GM12878 (cell line): ENCODE results near the gene NUDT9. TPM values are rescaled to one million over a fixed set of nuclear protein-coding genes. Genes with fewer than 3 reads are reported as not detected.

Source experiments
- ATAC-seq: fragments of 200-7000 bp; cut with Tn5 transposase; 3 replicates; pipeline ENCODE4 v1.9.1; 2020; ENCODE audit warnings: mild to moderate bottlenecking, moderate library complexity
- BruUV-seq: library from RNA; stranded (reverse); fragments of 400-500 nt; replicated peaks from 2 replicates; lab custom pipeline; 2021; lab: Mats Ljungman, UMichigan
- CTCF ChIA-PET: fragments of 300-600 bp; sonication (Branson Sonifier 250); formaldehyde crosslinking; extraction: SDS; loops from one replicate; lab custom pipeline; 2021; ENCODE audit warnings: inconsistent platforms; lab: Yijun Ruan, JAX
- POLR2A ChIA-PET: fragments of 350-600 bp; formaldehyde crosslinking; extraction: SDS; loops from one replicate; lab custom pipeline; 2021; ENCODE audit warnings: inconsistent platforms; lab: Charles Lee
- RAD21 ChIA-PET: fragments of 300-600 bp; sonication (Branson Sonifier 250); formaldehyde crosslinking; loops from one replicate; lab custom pipeline; 2023; ENCODE audit warnings: antibody characterized with exemption; ENCODE audit not compliant: unreplicated experiment; lab: Charles Lee
- SMC1A ChIA-PET: fragments of 300-600 bp; sonication (Branson Sonifier 250); formaldehyde crosslinking; loops from one replicate; lab custom pipeline; 2023; ENCODE audit not compliant: unreplicated experiment, uncharacterized antibody; lab: Charles Lee
- DNase-seq: peaks from one replicate; pipeline ENCODE4 v3.0.0-alpha.2; 2011; ENCODE audit warnings: low read depth, low spot score
- FAIRE-seq: peaks from 3 replicates; lab custom pipeline; 2011; peaks lifted over from hg19 to GRCh38; lab: Jason Lieb, UNC
- H2AFZ ChIP-seq: 2 replicates; pipeline ENCODE4 v1.6.0; 2011; ENCODE audit warnings: low read depth, low read length, control low read depth; ENCODE audit not compliant: control insufficient read depth
- H3K27ac ChIP-seq: 2 replicates; pipeline ENCODE4 v1.5.1; 2011; ENCODE audit warnings: control low read depth; ENCODE audit not compliant: control insufficient read depth, insufficient read depth
- H3K27me3 ChIP-seq, 2 experiments: replicated peaks in 1 of 2; 2 replicates each; pipeline versions ENCODE4 v1.6.0 to v1.6.1; 2011; ENCODE audit warnings: low read length in 1 of 2; ENCODE audit not compliant: control insufficient read depth in 2 of 2, insufficient read depth in 2 of 2
- H3K36me3 ChIP-seq, 2 experiments: 2 replicates each; pipeline ENCODE4 v1.5.1; 2011; ENCODE audit warnings: low read length in 1 of 2; ENCODE audit not compliant: control insufficient read depth in 2 of 2, insufficient read depth in 2 of 2
- H3K4me1 ChIP-seq: 2 replicates; pipeline ENCODE4 v1.6.1; 2011; ENCODE audit warnings: mild to moderate bottlenecking, low read length, moderate library complexity, mixed read lengths; ENCODE audit not compliant: control insufficient read depth, insufficient read depth
- H3K4me2 ChIP-seq: 2 replicates; pipeline ENCODE4 v1.6.0; 2011; ENCODE audit warnings: control low read depth; ENCODE audit not compliant: control insufficient read depth, insufficient read depth
- H3K4me3 ChIP-seq: fragments of 200-600 bp; sonication (generic); 2 replicates; pipeline ENCODE4 v1.5.1; 2016
- H3K79me2 ChIP-seq: 2 replicates; pipeline ENCODE4 v1.6.0; 2011; ENCODE audit warnings: low read length; ENCODE audit not compliant: control insufficient read depth, insufficient read depth
- H3K9ac ChIP-seq: 2 replicates; pipeline ENCODE4 v1.8.0; 2011; ENCODE audit warnings: low read length, control low read depth, mixed read lengths; ENCODE audit not compliant: control insufficient read depth, insufficient read depth
- H3K9me3 ChIP-seq: replicated peaks from 3 replicates; pipeline ENCODE4 v1.5.1; 2011; ENCODE audit warnings: mild to moderate bottlenecking, low read length; ENCODE audit not compliant: control insufficient read depth, insufficient read depth
- H4K20me1 ChIP-seq: 2 replicates; pipeline ENCODE4 v1.6.0; 2011; ENCODE audit not compliant: control insufficient read depth, insufficient read depth
- CBFB ChIP-seq: IDR thresholded peaks from 2 replicates; pipeline ENCODE4 v1.6.1; 2016; ENCODE audit warnings: antibody characterized with exemption, low read depth
- EP300 ChIP-seq, 2 experiments: fragments of 150-350 bp in 1 of 2; IDR thresholded peaks; 2 replicates each; pipeline ENCODE4 v1.6.1; 2011 to 2012; ENCODE audit warnings: low read depth in 2 of 2, low read length in 2 of 2, borderline replicate concordance in 1 of 2, improper control_type of control experiment in 1 of 2, inconsistent platforms in 1 of 2; ENCODE audit not compliant: control insufficient read depth in 1 of 2
- FOXK2 ChIP-seq: fragments of 450-650 bp; IDR thresholded peaks from 2 replicates; pipeline ENCODE4 v1.6.1; 2017; ENCODE audit warnings: mild to moderate bottlenecking, moderate library complexity
- IRF4 ChIP-seq: IDR thresholded peaks from 2 replicates; pipeline ENCODE4 v1.6.1; 2011; ENCODE audit warnings: low read depth, low read length
- KDM1A ChIP-seq: fragments of 200-600 bp; sonication (generic); IDR thresholded peaks from 2 replicates; pipeline ENCODE4 v1.6.1; 2016; ENCODE audit warnings: borderline replicate concordance
- MEF2A ChIP-seq: IDR thresholded peaks from 2 replicates; pipeline ENCODE4 v1.6.1; 2011; ENCODE audit warnings: low read depth, mild to moderate bottlenecking, low read length, moderate library complexity; ENCODE audit not compliant: insufficient read depth
- RAD21 ChIP-seq: IDR thresholded peaks from 2 replicates; pipeline ENCODE4 v1.6.1; 2011; ENCODE audit warnings: mild to moderate bottlenecking, low read depth, low read length, moderate library complexity; ENCODE audit not compliant: insufficient read depth
- RFX5 ChIP-seq: IDR thresholded peaks from 2 replicates; pipeline ENCODE4 v1.6.1; 2011; ENCODE audit warnings: low read depth, low read length, improper control_type of control experiment
- WRNIP1 ChIP-seq: IDR thresholded peaks from 2 replicates; pipeline ENCODE4 v1.6.1; 2011; ENCODE audit warnings: low read depth, low read length, improper control_type of control experiment, borderline replicate concordance
- ZNF622 ChIP-seq: fragments of 450-650 bp; IDR thresholded peaks from 2 replicates; pipeline ENCODE4 v1.6.1; 2017; ENCODE audit warnings: mild to moderate bottlenecking, inconsistent platforms
- WGBS: methylation state at CpG from one replicate; pipeline ENCODE4 v1.1.6; 2016; ENCODE audit warnings: low lambda C conversion rate; ENCODE audit not compliant: insufficient replicate concordance, insufficient coverage; ENCODE audit errors: missing lambda C conversion rate; 5-methylcytosine and 5-hydroxymethylcytosine counted together
- in situ Hi-C: fragments of 300-500 bp; cut with MboI; formaldehyde crosslinking; loops from 9 replicates; pipeline ENCODE4 v1.14.3; 2018; ENCODE audit warnings: mixed read lengths
- intact Hi-C: fragments of 100-400 bp; cut with micrococcal nuclease; formaldehyde crosslinking; loops from one replicate; pipeline ENCODE4 v1.14.2; 2022; ENCODE audit not compliant: unreplicated experiment
- polyA plus RNA-seq, 11 experiments: library from polyadenylated mRNA; depleted of rRNA in 4 of 11; unstranded in 6 of 11; stranded (reverse) in 5 of 11; fragments of >200 nt; fragmentation: Nextera tagmentation in 4 of 11; fragmentation: Illumina TruSeq in 1 of 11; extraction: Ambion mirVana in 4 of 11; extraction: Trizol in 1 of 11; gene quantifications; 1 replicate in 1 of 11; 2 replicates in 10 of 11; pipeline versions ENCODE4 v1.2.1 to v1.2.3, GENCODE V29; 2011 to 2016; ENCODE audit warnings: inconsistent platforms in 2 of 11, missing spikeins in 2 of 11, low read depth in 1 of 11
- total RNA-seq, 4 experiments: library from RNA; depleted of rRNA in 3 of 4; stranded (reverse); fragments of >200 nt in 3 of 4; fragmentation: Illumina TruSeq in 1 of 4; extraction: Trizol in 1 of 4; gene quantifications; 2 replicates each; pipeline versions ENCODE4 v1.2.1 to v1.2.3, GENCODE V29; 2013 to 2021
- TF ChIP-seq, protein P1 (sequence below): IDR thresholded peaks from 2 replicates; pipeline ENCODE4 v1.6.1; 2011; ENCODE audit warnings: borderline replicate concordance, low read depth, mild to moderate bottlenecking, moderate library complexity, low read length; ENCODE audit not compliant: insufficient read depth, poor library complexity, severe bottlenecking
- TF ChIP-seq, protein P2 (sequence below), 3 experiments: IDR thresholded peaks in 2 of 3; conservative IDR thresholded peaks in 1 of 3; 2 replicates each; pipeline ENCODE4 v1.5.1; 2011; ENCODE audit warnings: low read depth in 3 of 3, low read length in 3 of 3, mild to moderate bottlenecking in 3 of 3, control low read depth in 2 of 3, moderate library complexity in 2 of 3, inconsistent platforms in 1 of 3, mixed read lengths in 1 of 3; ENCODE audit not compliant: control insufficient read depth in 2 of 3, insufficient read depth in 1 of 3; ENCODE audit errors: extremely low read depth in 1 of 3

NUDT9 gene
- total and polyA plus RNA-seq, 10 of the 15 experiments (the other 5 are each of a cell fraction or from before 2014, with no cell fraction given): 8.4 to 28.3 (median 14.6) TPM

DNA sequence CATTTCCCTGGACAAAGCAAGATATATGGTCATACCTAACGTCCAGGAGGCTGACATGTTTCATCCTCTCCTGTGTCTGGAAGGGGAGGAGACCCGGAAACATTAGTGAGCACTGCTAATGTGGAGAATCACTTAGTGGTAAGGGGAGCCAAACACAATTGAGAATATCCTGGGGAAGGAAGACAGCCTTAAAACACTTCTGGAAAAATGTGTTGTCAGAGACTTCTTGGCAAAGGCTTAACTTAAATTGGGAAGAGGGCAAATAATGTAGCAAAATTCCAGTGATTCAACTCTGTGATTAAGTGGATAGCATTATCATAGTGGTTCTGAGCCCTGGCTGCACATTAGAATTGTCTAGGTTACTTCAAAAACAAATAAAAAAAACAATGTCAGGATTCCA, 67.3 kb downstream of the NUDT9 start:
- in situ Hi-C loops: loop anchor here (10.0 kb wide), 1 partner anchor 355 kb away; no protein-coding TSS in a partner anchor

More for the DNA sequence above, 67.3 kb downstream of the NUDT9 start:
- ATAC-seq (no peak), DNase-seq (no peak)
- Histone ChIP-seq H3K9me3 (no peaks in the 10 kb centered on the region; the same call in 2 of the 3 replicates), H3K79me2 (no peaks in the 10 kb centered on the region), H3K36me3 (no peaks in the 10 kb centered on the region), H3K4me2 (no peak overlapping the region), H3K9ac (no peak overlapping the region), H3K4me1 (no peaks in the 10 kb centered on the region)
- ChIA-PET SMC1A (interaction anchor here (1.4 kb wide), 1 partner anchor 10 kb away, joined by 4 read pairs; no protein-coding TSS in a partner anchor), POLR2A (no interaction called here)
- no peak for TF ChIP-seq KDM1A
- TF ChIP-seq IRF4: no peak
- no peak for TF ChIP-seq EP300 (IDR thresholded peaks at IDR 0.05; ENCODE audit: borderline replicate concordance in 1 of 2, control insufficient read depth in 1 of 2, low read depth in 2 of 2, low read length in 2 of 2)
- TF ChIP-seq CBFB: no peak
- TF ChIP-seq FOXK2: no peak
- TF ChIP-seq, protein P1, sequence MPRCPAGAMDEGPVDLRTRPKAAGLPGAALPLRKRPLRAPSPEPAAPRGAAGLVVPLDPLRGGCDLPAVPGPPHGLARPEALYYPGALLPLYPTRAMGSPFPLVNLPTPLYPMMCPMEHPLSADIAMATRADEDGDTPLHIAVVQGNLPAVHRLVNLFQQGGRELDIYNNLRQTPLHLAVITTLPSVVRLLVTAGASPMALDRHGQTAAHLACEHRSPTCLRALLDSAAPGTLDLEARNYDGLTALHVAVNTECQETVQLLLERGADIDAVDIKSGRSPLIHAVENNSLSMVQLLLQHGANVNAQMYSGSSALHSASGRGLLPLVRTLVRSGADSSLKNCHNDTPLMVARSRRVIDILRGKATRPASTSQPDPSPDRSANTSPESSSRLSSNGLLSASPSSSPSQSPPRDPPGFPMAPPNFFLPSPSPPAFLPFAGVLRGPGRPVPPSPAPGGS: no peak
- TF ChIP-seq ZNF622: no peak
- no peak for TF ChIP-seq MEF2A
- no peak for TF ChIP-seq WRNIP1
- TF ChIP-seq RAD21: no peak
- TF ChIP-seq RFX5: no peak
- TF ChIP-seq, protein P2, sequence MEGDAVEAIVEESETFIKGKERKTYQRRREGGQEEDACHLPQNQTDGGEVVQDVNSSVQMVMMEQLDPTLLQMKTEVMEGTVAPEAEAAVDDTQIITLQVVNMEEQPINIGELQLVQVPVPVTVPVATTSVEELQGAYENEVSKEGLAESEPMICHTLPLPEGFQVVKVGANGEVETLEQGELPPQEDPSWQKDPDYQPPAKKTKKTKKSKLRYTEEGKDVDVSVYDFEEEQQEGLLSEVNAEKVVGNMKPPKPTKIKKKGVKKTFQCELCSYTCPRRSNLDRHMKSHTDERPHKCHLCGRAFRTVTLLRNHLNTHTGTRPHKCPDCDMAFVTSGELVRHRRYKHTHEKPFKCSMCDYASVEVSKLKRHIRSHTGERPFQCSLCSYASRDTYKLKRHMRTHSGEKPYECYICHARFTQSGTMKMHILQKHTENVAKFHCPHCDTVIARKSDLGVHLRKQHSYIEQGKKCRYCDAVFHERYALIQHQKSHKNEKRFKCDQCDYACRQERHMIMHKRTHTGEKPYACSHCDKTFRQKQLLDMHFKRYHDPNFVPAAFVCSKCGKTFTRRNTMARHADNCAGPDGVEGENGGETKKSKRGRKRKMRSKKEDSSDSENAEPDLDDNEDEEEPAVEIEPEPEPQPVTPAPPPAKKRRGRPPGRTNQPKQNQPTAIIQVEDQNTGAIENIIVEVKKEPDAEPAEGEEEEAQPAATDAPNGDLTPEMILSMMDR (IDR thresholded peaks at IDR 0.05 in 2 of 3, conservative IDR thresholded peaks at IDR 0.05 in 1 of 3; ENCODE audit: control insufficient read depth in 2 of 3, extremely low read depth in 1 of 3, insufficient read depth in 1 of 3, low read depth in 3 of 3, low read length in 3 of 3): no peak
- TF ChIP-seq, all 136 proteins: peak for 0
- CTCF ChIA-PET: interaction anchor here (1.0 kb wide), 1 partner anchor 9 kb away, joined by 3 read pairs; no protein-coding TSS in a partner anchor
- no TSS peak for BruUV-seq
- Histone ChIP-seq H4K20me1 (no peaks in the 10 kb centered on the region), H3K27ac (no peak overlapping the region), H3K27me3 (no peaks in the 10 kb centered on the region), H2AFZ (no peak overlapping the region), H3K4me3 (no peak overlapping the region)
- intact Hi-C loops: no loop called here
- RAD21 ChIA-PET: no interaction called here
- FAIRE-seq: no peak
- 39% methylated on average over 2 of the region's 2 CpGs for WGBS
